ENCODE results near the gene TUBA1C. TPM values are rescaled to one million over a fixed set of nuclear protein-coding genes. Genes with fewer than 3 reads are reported as not detected.
"Not testable (repeated sequence)": the region's sequence is repeated elsewhere in the genome, so short reads cannot be mapped to it uniquely, and the experiment has no call there.

The TUBA1C gene
- total RNA-seq, 1 donor from 2014 or later, result 123 TPM

DNA sequence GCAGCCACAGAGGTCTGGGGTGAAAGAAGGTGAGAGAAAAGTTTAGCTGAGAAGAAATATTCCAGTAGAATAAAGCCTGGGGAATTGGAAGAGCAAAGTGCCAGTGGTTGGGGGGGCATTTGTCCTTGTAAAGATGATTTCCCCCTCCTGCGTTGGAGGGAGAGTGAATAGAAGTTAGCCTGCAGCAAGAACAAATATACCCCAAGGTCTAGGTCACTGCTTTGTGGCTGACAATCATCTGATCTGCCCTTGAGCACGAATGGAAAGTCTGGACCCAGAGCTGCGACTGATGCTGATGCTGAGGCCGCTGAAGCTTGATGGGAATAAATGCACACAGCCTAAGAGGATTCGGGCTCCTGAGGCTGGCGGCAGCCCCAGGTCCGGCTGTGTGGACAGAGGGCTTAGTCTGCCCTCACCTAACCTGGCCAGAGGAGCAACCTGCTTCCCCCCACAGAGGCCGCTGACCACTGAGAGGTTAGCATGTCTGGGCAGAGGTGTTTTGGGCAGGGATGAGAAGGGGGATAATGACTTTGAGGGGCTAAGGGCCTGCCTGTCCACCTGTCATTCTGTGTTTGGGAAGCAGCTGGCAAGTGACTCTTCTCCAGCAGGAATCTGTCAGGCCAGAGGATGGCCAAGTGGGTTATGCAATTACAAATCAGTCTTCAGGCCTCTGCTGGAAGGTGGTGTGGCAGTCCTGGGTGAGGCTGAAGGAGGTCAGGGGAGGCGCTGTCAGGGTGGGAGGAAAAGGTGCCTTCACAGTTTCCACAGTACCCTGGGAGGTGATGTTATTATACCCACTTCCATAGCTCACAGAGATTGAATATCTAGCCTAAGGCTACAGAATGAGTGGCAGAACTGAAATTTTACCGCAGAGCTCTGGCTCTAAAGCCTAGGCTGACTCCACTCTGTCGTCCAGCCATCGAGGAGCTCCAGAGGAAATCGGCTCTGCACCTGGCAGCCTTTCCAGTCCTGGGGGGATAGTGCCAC, 11.7 kb downstream of the TUBA1C start:
- DNase-seq (ENCODE audit: low spot score in 2 of 2, unreplicated experiment in 2 of 2), result no peak
- TF ChIP-seq, protein P1, sequence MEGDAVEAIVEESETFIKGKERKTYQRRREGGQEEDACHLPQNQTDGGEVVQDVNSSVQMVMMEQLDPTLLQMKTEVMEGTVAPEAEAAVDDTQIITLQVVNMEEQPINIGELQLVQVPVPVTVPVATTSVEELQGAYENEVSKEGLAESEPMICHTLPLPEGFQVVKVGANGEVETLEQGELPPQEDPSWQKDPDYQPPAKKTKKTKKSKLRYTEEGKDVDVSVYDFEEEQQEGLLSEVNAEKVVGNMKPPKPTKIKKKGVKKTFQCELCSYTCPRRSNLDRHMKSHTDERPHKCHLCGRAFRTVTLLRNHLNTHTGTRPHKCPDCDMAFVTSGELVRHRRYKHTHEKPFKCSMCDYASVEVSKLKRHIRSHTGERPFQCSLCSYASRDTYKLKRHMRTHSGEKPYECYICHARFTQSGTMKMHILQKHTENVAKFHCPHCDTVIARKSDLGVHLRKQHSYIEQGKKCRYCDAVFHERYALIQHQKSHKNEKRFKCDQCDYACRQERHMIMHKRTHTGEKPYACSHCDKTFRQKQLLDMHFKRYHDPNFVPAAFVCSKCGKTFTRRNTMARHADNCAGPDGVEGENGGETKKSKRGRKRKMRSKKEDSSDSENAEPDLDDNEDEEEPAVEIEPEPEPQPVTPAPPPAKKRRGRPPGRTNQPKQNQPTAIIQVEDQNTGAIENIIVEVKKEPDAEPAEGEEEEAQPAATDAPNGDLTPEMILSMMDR (IDR thresholded peaks at IDR 0.05; ENCODE audit: unreplicated experiment), result no peak
- Mint-ChIP-seq H3K27ac (no peak overlapping the region), H3K9me3 (no peaks in the 10 kb centered on the region), H3K4me1 (no peaks in the 10 kb centered on the region), H3K36me3 (peaks cover 7% of the 10 kb centered on the region), H3K4me3 (no peak overlapping the region), H3K27me3 (ENCODE audit: low read depth) (no peaks in the 10 kb centered on the region)

GRCh38 chr12:49277466-49277865, 12.6 kb downstream of the TUBA1C start:
- Mint-ChIP-seq H3K9me3 (no peaks in the 10 kb centered on the region), H3K27me3 (ENCODE audit: low read depth) (no peaks in the 10 kb centered on the region), H3K4me1 (no peaks in the 10 kb centered on the region), H3K4me3 (no peak overlapping the region), H3K27ac (no peak overlapping the region), H3K36me3 (peaks cover 7% of the 10 kb centered on the region)
- no peak for DNase-seq (ENCODE audit: low spot score in 2 of 2, unreplicated experiment in 2 of 2)
- TF ChIP-seq, protein P1 (IDR thresholded peaks at IDR 0.05; ENCODE audit: unreplicated experiment), result no peak

DNA sequence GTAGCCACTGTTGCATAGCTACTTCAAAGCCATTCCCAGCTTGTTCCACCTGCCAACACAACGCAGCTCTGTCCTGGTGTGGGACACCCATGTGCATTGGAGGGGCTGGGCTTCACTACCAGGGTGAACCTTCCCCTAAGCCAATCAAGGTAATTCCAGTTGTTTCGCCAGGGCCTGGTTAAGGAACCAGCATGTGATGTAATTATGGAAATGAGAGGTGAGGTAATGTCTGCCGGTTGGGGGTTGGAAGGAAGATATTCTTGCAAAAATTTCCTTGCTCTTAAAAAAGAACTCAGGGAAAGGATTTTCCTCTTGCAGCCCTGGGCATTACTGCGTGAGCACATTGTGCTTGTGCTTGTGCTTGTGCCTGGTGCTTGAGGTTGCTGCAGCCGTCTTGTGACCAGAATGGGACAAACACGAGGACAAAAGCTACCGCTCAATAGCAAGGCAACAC, 14.9 kb downstream of the TUBA1C start:
- Mint-ChIP-seq H3K4me1 (no peaks in the 10 kb centered on the region), H3K36me3 (no peaks in the 10 kb centered on the region), H3K27ac (no peak overlapping the region), H3K9me3 (no peaks in the 10 kb centered on the region), H3K4me3 (no peak overlapping the region), H3K27me3 (ENCODE audit: low read depth) (peaks cover 3% of the 10 kb centered on the region)
- TF ChIP-seq, protein P1 (IDR thresholded peaks at IDR 0.05; ENCODE audit: unreplicated experiment), result no peak
- no peak for DNase-seq (ENCODE audit: low spot score in 2 of 2, unreplicated experiment in 2 of 2)

- not testable (repeated sequence) for H3K27me3 Mint-ChIP-seq (ENCODE audit: low read depth); H3K27ac Mint-ChIP-seq; H3K4me1 Mint-ChIP-seq
These were observed 15.7 kb downstream of the TUBA1C start for GRCh38 chr12:49280545-49280944.

GRCh38 chr12:49282302-49282701, 17.4 kb downstream of the TUBA1C start:
- H3K4me1 Mint-ChIP-seq, result no peaks in the 10 kb centered on the region
- TF ChIP-seq, protein P1 (IDR thresholded peaks at IDR 0.05; ENCODE audit: unreplicated experiment), result no peak
- H3K9me3 Mint-ChIP-seq, result no peaks in the 10 kb centered on the region
- H3K27me3 Mint-ChIP-seq (ENCODE audit: low read depth), result peaks cover 12% of the 10 kb centered on the region
- DNase-seq (ENCODE audit: low spot score in 2 of 2, unreplicated experiment in 2 of 2), result no peak
- no peak overlapping the region for H3K4me3 Mint-ChIP-seq
- no peak overlapping the region for H3K27ac Mint-ChIP-seq
- no peaks in the 10 kb centered on the region for H3K36me3 Mint-ChIP-seq

More at GRCh38 chr12:49280545-49280944, 15.7 kb downstream of the TUBA1C start:
- H3K9me3 Mint-ChIP-seq; H3K4me3 Mint-ChIP-seq; H3K36me3 Mint-ChIP-seq; DNase-seq (ENCODE audit: low spot score in 2 of 2, unreplicated experiment in 2 of 2): not testable (repeated sequence)

- H3K27me3 Mint-ChIP-seq (ENCODE audit: low read depth), result peaks cover 15% of the 10 kb centered on the region
- not testable (repeated sequence) for H3K9me3 Mint-ChIP-seq; H3K4me1 Mint-ChIP-seq; H3K4me3 Mint-ChIP-seq; DNase-seq (ENCODE audit: low spot score in 2 of 2, unreplicated experiment in 2 of 2); H3K36me3 Mint-ChIP-seq; H3K27ac Mint-ChIP-seq
These were observed 18.0 kb downstream of the TUBA1C start for GRCh38 chr12:49282740-49283375.
